ENCODE data around the gene EIF4G3.

The EIF4G3 gene

DNA sequence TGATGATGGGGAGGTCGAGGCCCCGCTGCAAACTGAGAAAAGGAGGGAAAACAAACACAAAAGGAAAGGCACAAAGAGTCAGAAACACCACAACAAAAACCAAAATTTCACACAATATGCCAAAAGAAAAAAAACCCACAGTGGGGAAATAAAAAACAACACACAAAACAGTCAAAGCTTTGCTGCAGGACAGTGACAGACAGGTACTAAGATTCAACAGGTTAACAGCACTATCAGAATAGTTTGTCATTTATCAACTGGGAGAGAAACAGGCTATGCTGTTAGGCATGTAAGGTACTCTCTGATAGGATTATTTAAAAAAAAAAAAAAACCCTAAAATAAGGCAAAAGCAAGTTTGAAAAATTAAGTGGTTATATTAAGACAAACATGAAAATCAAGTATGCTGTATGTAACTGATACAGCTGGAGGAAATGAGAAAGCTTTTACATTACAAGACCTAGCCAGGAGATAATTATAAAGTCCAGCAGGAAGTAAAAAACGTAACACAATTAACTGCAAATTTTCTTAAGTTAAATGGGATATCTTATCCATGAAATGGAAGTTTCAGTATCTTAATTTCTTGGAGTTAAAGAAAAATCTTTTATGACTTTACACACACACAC lies 179.0 kb downstream of the EIF4G3 start:
- peak; percentile 66 for ATAC-seq
- no peak for TF ChIP-seq RARB (CRISPR knock-in tag; IDR thresholded peaks at IDR 0.05)
- TF ChIP-seq ZC3H10 (CRISPR knock-in tag; IDR thresholded peaks at IDR 0.05): no peak
- no peak for TF ChIP-seq ARNTL (CRISPR knock-in tag; IDR thresholded peaks at IDR 0.05; ENCODE audit: borderline replicate concordance, low read depth)
- no peak for TF ChIP-seq GLIS3 (CRISPR knock-in tag; IDR thresholded peaks at IDR 0.05)
- no peak for TF ChIP-seq ISL1 (CRISPR knock-in tag; IDR thresholded peaks at IDR 0.05)
- TF ChIP-seq, protein P1, sequence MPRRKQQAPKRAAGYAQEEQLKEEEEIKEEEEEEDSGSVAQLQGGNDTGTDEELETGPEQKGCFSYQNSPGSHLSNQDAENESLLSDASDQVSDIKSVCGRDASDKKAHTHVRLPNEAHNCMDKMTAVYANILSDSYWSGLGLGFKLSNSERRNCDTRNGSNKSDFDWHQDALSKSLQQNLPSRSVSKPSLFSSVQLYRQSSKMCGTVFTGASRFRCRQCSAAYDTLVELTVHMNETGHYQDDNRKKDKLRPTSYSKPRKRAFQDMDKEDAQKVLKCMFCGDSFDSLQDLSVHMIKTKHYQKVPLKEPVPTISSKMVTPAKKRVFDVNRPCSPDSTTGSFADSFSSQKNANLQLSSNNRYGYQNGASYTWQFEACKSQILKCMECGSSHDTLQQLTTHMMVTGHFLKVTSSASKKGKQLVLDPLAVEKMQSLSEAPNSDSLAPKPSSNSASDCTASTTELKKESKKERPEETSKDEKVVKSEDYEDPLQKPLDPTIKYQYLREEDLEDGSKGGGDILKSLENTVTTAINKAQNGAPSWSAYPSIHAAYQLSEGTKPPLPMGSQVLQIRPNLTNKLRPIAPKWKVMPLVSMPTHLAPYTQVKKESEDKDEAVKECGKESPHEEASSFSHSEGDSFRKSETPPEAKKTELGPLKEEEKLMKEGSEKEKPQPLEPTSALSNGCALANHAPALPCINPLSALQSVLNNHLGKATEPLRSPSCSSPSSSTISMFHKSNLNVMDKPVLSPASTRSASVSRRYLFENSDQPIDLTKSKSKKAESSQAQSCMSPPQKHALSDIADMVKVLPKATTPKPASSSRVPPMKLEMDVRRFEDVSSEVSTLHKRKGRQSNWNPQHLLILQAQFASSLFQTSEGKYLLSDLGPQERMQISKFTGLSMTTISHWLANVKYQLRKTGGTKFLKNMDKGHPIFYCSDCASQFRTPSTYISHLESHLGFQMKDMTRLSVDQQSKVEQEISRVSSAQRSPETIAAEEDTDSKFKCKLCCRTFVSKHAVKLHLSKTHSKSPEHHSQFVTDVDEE (CRISPR knock-in tag; IDR thresholded peaks at IDR 0.05): no peak
- TF ChIP-seq ZFP3 (CRISPR knock-in tag; IDR thresholded peaks at IDR 0.05): no peak
- no peak for TF ChIP-seq ZNF565 (CRISPR knock-in tag; conservative IDR thresholded peaks at IDR 0.05; ENCODE audit: low read depth)
- TF ChIP-seq, protein P2, sequence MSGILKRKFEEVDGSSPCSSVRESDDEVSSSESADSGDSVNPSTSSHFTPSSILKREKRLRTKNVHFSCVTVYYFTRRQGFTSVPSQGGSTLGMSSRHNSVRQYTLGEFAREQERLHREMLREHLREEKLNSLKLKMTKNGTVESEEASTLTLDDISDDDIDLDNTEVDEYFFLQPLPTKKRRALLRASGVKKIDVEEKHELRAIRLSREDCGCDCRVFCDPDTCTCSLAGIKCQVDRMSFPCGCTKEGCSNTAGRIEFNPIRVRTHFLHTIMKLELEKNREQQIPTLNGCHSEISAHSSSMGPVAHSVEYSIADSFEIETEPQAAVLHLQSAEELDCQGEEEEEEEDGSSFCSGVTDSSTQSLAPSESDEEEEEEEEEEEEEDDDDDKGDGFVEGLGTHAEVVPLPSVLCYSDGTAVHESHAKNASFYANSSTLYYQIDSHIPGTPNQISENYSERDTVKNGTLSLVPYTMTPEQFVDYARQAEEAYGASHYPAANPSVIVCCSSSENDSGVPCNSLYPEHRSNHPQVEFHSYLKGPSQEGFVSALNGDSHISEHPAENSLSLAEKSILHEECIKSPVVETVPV (CRISPR knock-in tag; IDR thresholded peaks at IDR 0.05): no peak
- TF ChIP-seq ESRRG (CRISPR knock-in tag; IDR thresholded peaks at IDR 0.05): no peak
- TF ChIP-seq PPARA (CRISPR knock-in tag; IDR thresholded peaks at IDR 0.05; ENCODE audit: borderline replicate concordance): no peak
- TF ChIP-seq, protein P3, sequence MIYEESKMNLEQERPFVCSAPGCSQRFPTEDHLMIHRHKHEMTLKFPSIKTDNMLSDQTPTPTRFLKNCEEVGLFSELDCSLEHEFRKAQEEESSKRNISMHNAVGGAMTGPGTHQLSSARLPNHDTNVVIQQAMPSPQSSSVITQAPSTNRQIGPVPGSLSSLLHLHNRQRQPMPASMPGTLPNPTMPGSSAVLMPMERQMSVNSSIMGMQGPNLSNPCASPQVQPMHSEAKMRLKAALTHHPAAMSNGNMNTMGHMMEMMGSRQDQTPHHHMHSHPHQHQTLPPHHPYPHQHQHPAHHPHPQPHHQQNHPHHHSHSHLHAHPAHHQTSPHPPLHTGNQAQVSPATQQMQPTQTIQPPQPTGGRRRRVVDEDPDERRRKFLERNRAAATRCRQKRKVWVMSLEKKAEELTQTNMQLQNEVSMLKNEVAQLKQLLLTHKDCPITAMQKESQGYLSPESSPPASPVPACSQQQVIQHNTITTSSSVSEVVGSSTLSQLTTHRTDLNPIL (CRISPR knock-in tag; IDR thresholded peaks at IDR 0.05; ENCODE audit: low read depth): no peak
- TF ChIP-seq ZNF70 (CRISPR knock-in tag; IDR thresholded peaks at IDR 0.05): no peak
- TF ChIP-seq TOX (CRISPR knock-in tag; IDR thresholded peaks at IDR 0.05; ENCODE audit: borderline replicate concordance): no peak
- TF ChIP-seq, protein P4, sequence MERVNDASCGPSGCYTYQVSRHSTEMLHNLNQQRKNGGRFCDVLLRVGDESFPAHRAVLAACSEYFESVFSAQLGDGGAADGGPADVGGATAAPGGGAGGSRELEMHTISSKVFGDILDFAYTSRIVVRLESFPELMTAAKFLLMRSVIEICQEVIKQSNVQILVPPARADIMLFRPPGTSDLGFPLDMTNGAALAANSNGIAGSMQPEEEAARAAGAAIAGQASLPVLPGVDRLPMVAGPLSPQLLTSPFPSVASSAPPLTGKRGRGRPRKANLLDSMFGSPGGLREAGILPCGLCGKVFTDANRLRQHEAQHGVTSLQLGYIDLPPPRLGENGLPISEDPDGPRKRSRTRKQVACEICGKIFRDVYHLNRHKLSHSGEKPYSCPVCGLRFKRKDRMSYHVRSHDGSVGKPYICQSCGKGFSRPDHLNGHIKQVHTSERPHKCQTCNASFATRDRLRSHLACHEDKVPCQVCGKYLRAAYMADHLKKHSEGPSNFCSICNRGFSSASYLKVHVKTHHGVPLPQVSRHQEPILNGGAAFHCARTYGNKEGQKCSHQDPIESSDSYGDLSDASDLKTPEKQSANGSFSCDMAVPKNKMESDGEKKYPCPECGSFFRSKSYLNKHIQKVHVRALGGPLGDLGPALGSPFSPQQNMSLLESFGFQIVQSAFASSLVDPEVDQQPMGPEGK (CRISPR knock-in tag; IDR thresholded peaks at IDR 0.05; ENCODE audit: borderline replicate concordance): no peak
- TF ChIP-seq ZNF8 (CRISPR knock-in tag; IDR thresholded peaks at IDR 0.05): no peak
- TF ChIP-seq OSR1 (CRISPR knock-in tag; IDR thresholded peaks at IDR 0.05): no peak
- TF ChIP-seq SNAI2 (CRISPR knock-in tag; IDR thresholded peaks at IDR 0.05): no peak
- TF ChIP-seq BACH2 (CRISPR knock-in tag; IDR thresholded peaks at IDR 0.05; ENCODE audit: borderline replicate concordance): no peak

DNA sequence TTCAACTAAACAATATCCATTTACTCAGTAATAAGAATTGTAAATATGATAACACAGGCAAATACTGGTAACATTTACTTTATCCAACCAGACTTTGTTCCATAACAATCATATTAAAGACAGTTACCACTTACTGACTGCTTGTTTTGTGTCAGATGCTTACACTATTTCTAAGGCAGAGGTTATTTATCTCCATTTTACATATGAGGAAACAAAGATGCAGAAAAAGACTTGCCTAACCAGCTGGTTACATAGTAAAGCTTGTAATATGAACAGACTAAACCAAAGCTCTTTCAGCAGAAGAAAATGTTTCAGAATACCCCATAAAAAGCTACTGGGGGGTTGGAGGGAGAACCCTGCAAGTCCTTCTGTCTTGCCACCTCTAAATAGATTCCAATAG lies 180.1 kb downstream of the EIF4G3 start:
- no peak for ATAC-seq
- no peak for TF ChIP-seq ISL1 (CRISPR knock-in tag; IDR thresholded peaks at IDR 0.05)
- TF ChIP-seq, protein P5, sequence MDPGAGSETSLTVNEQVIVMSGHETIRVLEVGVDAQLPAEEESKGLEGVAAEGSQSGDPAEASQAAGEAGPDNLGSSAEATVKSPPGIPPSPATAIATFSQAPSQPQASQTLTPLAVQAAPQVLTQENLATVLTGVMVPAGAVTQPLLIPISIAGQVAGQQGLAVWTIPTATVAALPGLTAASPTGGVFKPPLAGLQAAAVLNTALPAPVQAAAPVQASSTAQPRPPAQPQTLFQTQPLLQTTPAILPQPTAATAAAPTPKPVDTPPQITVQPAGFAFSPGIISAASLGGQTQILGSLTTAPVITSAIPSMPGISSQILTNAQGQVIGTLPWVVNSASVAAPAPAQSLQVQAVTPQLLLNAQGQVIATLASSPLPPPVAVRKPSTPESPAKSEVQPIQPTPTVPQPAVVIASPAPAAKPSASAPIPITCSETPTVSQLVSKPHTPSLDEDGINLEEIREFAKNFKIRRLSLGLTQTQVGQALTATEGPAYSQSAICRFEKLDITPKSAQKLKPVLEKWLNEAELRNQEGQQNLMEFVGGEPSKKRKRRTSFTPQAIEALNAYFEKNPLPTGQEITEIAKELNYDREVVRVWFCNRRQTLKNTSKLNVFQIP (CRISPR knock-in tag; IDR thresholded peaks at IDR 0.05; ENCODE audit: borderline replicate concordance, low read depth): no peak

DNA sequence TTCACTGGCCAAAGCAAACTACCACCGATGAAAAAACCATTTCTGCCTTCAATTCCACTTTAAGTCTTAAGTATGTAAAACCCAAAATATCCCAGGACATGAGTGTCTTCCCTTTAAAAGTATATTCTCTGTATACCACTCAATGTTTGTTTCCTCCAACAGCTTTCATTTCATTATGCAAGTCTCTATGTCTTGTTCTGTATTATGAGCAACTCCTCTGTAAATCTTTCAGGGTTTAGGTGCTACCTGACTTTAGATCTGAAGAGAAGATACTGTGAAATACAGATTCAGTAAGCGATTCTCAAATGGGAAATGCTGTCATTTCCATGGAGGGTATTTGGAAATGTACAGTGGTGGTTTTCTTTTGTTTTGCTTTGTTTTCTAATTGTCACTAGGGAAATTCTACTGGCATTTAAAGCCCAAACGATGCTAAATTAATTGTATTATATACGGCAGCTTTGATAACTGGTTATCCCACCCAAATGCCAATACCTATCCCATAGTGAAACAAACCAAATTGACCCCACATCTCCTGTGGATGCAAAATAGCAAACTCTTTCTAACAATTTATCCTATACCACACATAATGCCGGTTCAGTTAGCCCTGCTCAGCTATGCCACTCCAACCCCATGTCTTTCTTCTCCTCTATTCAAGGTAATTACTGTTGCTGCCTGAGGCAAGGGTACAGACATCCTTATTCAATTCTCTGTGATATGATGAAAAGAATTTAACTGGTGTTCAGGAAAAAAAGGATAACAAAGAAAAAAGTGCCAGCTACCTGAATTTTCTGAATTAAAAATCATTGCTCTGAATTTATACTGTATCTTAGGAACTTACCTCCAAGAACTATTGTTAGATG lies 182.8 kb downstream of the EIF4G3 start:
- no peak for ATAC-seq
- TF ChIP-seq ESRRG (CRISPR knock-in tag; IDR thresholded peaks at IDR 0.05) (no peak), GLIS3 (CRISPR knock-in tag; IDR thresholded peaks at IDR 0.05) (no peak), ZC3H10 (CRISPR knock-in tag; IDR thresholded peaks at IDR 0.05) (no peak), TOX (CRISPR knock-in tag; IDR thresholded peaks at IDR 0.05; ENCODE audit: borderline replicate concordance) (no peak)
- TF ChIP-seq, protein P5 (CRISPR knock-in tag; IDR thresholded peaks at IDR 0.05; ENCODE audit: borderline replicate concordance, low read depth): no peak
- TF ChIP-seq, protein P4 (CRISPR knock-in tag; IDR thresholded peaks at IDR 0.05; ENCODE audit: borderline replicate concordance): no peak
- TF ChIP-seq, protein P2 (CRISPR knock-in tag; IDR thresholded peaks at IDR 0.05): no peak
